T47D (cell line): ENCODE results near the gene BHMT2.

ENCODE experiments used
- DNase-seq, 2 experiments: peaks; one replicate each; pipeline versions ENCODE4 v3.0.0 to v3.0.0-alpha.2; 2011 to 2012; ENCODE audit warnings: low read depth in 1 of 2, low spot score in 1 of 2
- JUND ChIP-seq: IDR thresholded peaks from 2 replicates; pipeline ENCODE4 v1.6.1; 2012; ENCODE audit warnings: low read depth
- in situ Hi-C: cut with HindIII; loops from 2 replicates; pipeline ENCODE4 v1.10.0; 2016; ENCODE audit warnings: low sequenced_read_pairs, low pct_unique_long_range_greater_than_20kb

BHMT2 gene

DNA sequence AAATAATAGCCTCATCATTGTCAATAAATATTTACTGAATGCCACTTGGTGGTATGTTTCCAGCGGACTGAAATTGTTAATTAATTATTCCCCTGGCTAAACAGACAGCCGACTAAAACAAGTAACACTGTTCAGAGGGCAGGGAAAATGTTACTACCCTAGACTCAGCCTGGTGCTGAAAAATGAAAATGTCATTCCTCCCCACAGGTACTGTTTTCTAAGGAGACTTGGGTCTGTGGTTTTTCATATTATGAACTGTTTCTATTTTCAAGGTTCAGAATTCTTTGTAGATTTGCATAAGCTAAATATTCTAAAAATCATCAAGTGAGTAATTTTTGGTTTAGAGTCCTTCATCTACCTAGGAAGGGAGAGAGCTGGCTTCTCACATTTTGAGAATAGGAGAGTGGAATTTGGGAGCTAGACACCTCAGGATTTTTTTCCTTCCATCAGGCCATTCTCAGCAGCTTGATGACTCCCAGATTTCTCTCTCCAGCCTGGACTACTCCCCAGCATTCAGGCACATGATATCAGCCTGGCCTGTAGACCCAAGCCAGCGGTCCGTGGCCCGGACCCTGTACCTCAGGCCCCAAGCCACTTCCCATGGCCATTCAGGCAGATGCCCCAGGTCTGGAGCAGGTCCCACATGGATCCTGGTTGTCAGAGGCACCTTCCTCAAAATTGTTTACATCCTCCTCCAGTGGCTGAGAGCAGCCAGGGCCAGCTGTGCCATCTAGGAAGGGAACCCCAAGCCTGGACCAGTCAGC is 66.4 kb downstream of the BHMT2 start:
- TF ChIP-seq JUND = no peak
- in situ Hi-C loops = no loop called here
- DNase-seq = no peak

DNA sequence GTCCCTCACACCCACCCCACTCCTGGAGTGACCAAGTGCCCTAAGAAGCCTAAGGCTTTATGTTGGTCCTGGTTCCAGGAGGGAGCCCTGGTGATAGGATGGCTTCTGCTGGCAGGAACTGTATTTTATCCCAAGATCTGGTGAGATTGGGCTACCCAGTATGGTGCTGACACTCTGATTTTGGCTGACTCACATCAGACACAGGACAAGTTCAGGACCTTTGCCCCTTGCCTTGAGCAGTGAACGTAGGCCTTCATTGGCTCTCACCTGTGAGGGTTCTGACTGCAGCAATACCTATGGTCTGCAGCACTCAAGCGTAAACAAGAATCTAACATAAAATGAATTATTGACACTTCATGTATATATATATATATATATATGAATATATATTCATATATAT is 67.1 kb downstream of the BHMT2 start:
- no peak for DNase-seq
- in situ Hi-C loops = no loop called here

More for the DNA sequence above, 67.1 kb downstream of the BHMT2 start:
- TF ChIP-seq JUND = no peak
